HEK293 (cell line): ENCODE measurements around the gene RECK.

Experiments used
- CTCF ChIA-PET: fragments of 350-600 bp; formaldehyde crosslinking; extraction: SDS; loops from one replicate; lab custom pipeline; 2021; ENCODE audit warnings: antibody characterized with exemption; lab: Yijun Ruan, JAX
- POLR2A ChIA-PET: fragments of 300-600 bp; formaldehyde crosslinking; extraction: SDS; loops from one replicate; lab custom pipeline; 2020; ENCODE audit warnings: antibody characterized with exemption, inconsistent platforms; lab: Yijun Ruan, JAX
- H3K27ac ChIP-seq: fragments of 200-500 bp; sonication (Bioruptor generic); 2 replicates; pipeline ENCODE4 v1.5.1; 2014; ENCODE audit warnings: low read depth, low read length, control low read depth, inconsistent platforms; ENCODE audit errors: extremely low read depth
- H3K36me3 ChIP-seq, 2 experiments: fragments of 200-500 bp in 1 of 2; sonication (Bioruptor generic) in 1 of 2; 1 replicate in 1 of 2; 2 replicates in 1 of 2; pipeline ENCODE4 v1.5.1; 2014 to 2017; ENCODE audit warnings: inconsistent platforms in 2 of 2, low read length in 2 of 2; ENCODE audit not compliant: control insufficient read depth in 2 of 2, insufficient read depth in 1 of 2
- H3K4me1 ChIP-seq: fragments of 200-500 bp; sonication (Bioruptor generic); 2 replicates; pipeline ENCODE4 v1.5.1; 2014; ENCODE audit warnings: mild to moderate bottlenecking, low read length, inconsistent platforms; ENCODE audit not compliant: control insufficient read depth, insufficient read depth
- H3K4me3 ChIP-seq: 2 replicates; pipeline ENCODE4 v1.5.1; 2011; ENCODE audit warnings: low read depth, mild to moderate bottlenecking, control low read depth, low read length, moderate library complexity
- H3K9me3 ChIP-seq: fragments of 200-500 bp; sonication (Bioruptor generic); 2 replicates; pipeline ENCODE4 v1.5.1; 2014; ENCODE audit warnings: low read depth, low read length, inconsistent platforms; ENCODE audit not compliant: control insufficient read depth, insufficient read depth
- GLI4 ChIP-seq: fragments of 450-650 bp; formaldehyde crosslinking; IDR thresholded peaks from 2 replicates; pipeline ENCODE4 v1.5.1; 2016; ENCODE audit warnings: missing biosample characterization, missing genetic modification characterization
- KLF16 ChIP-seq: fragments of 450-650 bp; formaldehyde crosslinking; IDR thresholded peaks from 2 replicates; pipeline ENCODE4 v1.5.1; 2017; ENCODE audit warnings: missing biosample characterization, missing genetic modification characterization
- MZF1 ChIP-seq: fragments of 450-650 bp; formaldehyde crosslinking; IDR thresholded peaks from 2 replicates; pipeline ENCODE4 v1.5.1; 2017; ENCODE audit warnings: missing biosample characterization, missing genetic modification characterization, borderline replicate concordance
- TSHZ1 ChIP-seq: fragments of 450-650 bp; formaldehyde crosslinking; IDR thresholded peaks from 2 replicates; pipeline ENCODE4 v1.5.1; 2016; ENCODE audit warnings: missing biosample characterization, missing genetic modification characterization, borderline replicate concordance
- ZBTB17 ChIP-seq: fragments of 450-650 bp; formaldehyde crosslinking; IDR thresholded peaks from 2 replicates; pipeline ENCODE4 v1.5.1; 2016; ENCODE audit warnings: missing biosample characterization, missing genetic modification characterization
- ZNF16 ChIP-seq: fragments of 450-650 bp; formaldehyde crosslinking; IDR thresholded peaks from 2 replicates; pipeline ENCODE4 v1.5.1; 2016; ENCODE audit warnings: low read depth, missing biosample characterization, missing genetic modification characterization
- ZNF169 ChIP-seq: fragments of 450-650 bp; formaldehyde crosslinking; IDR thresholded peaks from 2 replicates; pipeline ENCODE4 v1.5.1; 2016; ENCODE audit warnings: missing biosample characterization, missing genetic modification characterization
- ZNF175 ChIP-seq: fragments of 450-650 bp; formaldehyde crosslinking; IDR thresholded peaks from 2 replicates; pipeline ENCODE4 v1.5.1; 2016; ENCODE audit warnings: missing biosample characterization, missing genetic modification characterization
- ZNF26 ChIP-seq: fragments of 450-650 bp; formaldehyde crosslinking; IDR thresholded peaks from 2 replicates; pipeline ENCODE4 v1.5.1; 2016; ENCODE audit warnings: missing biosample characterization, missing genetic modification characterization
- ZNF266 ChIP-seq: fragments of 450-650 bp; formaldehyde crosslinking; IDR thresholded peaks from 2 replicates; pipeline ENCODE4 v1.5.1; 2016; ENCODE audit warnings: missing biosample characterization, missing genetic modification characterization, low read depth
- ZNF324 ChIP-seq: fragments of 450-650 bp; formaldehyde crosslinking; IDR thresholded peaks from 2 replicates; pipeline ENCODE4 v1.5.1; 2016; ENCODE audit warnings: missing biosample characterization, missing genetic modification characterization
- ZNF398 ChIP-seq: fragments of 450-650 bp; formaldehyde crosslinking; IDR thresholded peaks from 2 replicates; pipeline ENCODE4 v1.5.1; 2017; ENCODE audit warnings: missing biosample characterization, missing genetic modification characterization
- ZNF501 ChIP-seq: fragments of 450-650 bp; formaldehyde crosslinking; IDR thresholded peaks from 2 replicates; pipeline ENCODE4 v1.5.1; 2016; ENCODE audit warnings: missing biosample characterization, missing genetic modification characterization
- ZNF521 ChIP-seq: fragments of 450-650 bp; formaldehyde crosslinking; IDR thresholded peaks from 2 replicates; pipeline ENCODE4 v1.5.1; 2017; ENCODE audit warnings: missing biosample characterization, mild to moderate bottlenecking, missing genetic modification characterization
- ZNF530 ChIP-seq: fragments of 450-650 bp; formaldehyde crosslinking; IDR thresholded peaks from 2 replicates; pipeline ENCODE4 v1.5.1; 2016; ENCODE audit warnings: low read depth, missing biosample characterization, missing genetic modification characterization
- ZNF548 ChIP-seq: fragments of 450-650 bp; formaldehyde crosslinking; IDR thresholded peaks from 2 replicates; pipeline ENCODE4 v1.5.1; 2016; ENCODE audit warnings: missing biosample characterization, missing genetic modification characterization
- ZNF654 ChIP-seq: fragments of 450-650 bp; formaldehyde crosslinking; IDR thresholded peaks from 2 replicates; pipeline ENCODE4 v1.5.1; 2016; ENCODE audit warnings: low read depth, missing biosample characterization, missing genetic modification characterization
- ZNF664 ChIP-seq: fragments of 450-650 bp; formaldehyde crosslinking; IDR thresholded peaks from 2 replicates; pipeline ENCODE4 v1.5.1; 2016; ENCODE audit warnings: missing biosample characterization, missing genetic modification characterization
- ZNF701 ChIP-seq: fragments of 450-650 bp; formaldehyde crosslinking; IDR thresholded peaks from 2 replicates; pipeline ENCODE4 v1.5.1; 2016; ENCODE audit warnings: missing biosample characterization, missing genetic modification characterization
- TF ChIP-seq, protein P1 (sequence below): fragments of 450-650 bp; formaldehyde crosslinking; conservative IDR thresholded peaks from 2 replicates; pipeline ENCODE4 v1.5.1; 2016; ENCODE audit warnings: low read depth, missing biosample characterization, missing genetic modification characterization
- TF ChIP-seq, protein P2 (sequence below): fragments of 450-650 bp; formaldehyde crosslinking; IDR thresholded peaks from 2 replicates; pipeline ENCODE4 v1.5.1; 2016; ENCODE audit warnings: missing biosample characterization, missing genetic modification characterization, low read depth
- TF ChIP-seq, protein P3 (sequence below): fragments of 450-650 bp; formaldehyde crosslinking; IDR thresholded peaks from 2 replicates; pipeline ENCODE4 v1.5.1; 2016; ENCODE audit warnings: missing biosample characterization, missing genetic modification characterization

Gene RECK

DNA sequence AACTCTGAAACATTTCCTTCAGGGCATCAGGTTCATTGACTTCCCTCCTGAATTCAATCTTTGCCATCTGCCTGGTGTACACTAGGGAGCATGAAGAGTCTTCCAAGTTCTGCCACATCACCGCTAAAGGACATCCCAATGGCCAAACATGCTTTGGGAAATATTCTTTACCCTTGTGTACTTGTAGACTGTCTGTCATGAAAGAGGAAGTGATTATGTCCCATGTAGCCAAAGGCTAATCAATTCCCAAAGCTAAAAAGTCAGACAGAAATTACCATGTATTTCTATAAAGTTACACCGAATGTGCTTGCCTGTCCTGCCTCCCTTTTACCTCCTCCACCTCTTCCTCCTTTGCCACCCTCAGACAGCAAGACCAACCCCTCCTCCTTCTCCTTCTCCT is 28.9 kb upstream of the RECK start (continued):
- TF ChIP-seq, protein P1, sequence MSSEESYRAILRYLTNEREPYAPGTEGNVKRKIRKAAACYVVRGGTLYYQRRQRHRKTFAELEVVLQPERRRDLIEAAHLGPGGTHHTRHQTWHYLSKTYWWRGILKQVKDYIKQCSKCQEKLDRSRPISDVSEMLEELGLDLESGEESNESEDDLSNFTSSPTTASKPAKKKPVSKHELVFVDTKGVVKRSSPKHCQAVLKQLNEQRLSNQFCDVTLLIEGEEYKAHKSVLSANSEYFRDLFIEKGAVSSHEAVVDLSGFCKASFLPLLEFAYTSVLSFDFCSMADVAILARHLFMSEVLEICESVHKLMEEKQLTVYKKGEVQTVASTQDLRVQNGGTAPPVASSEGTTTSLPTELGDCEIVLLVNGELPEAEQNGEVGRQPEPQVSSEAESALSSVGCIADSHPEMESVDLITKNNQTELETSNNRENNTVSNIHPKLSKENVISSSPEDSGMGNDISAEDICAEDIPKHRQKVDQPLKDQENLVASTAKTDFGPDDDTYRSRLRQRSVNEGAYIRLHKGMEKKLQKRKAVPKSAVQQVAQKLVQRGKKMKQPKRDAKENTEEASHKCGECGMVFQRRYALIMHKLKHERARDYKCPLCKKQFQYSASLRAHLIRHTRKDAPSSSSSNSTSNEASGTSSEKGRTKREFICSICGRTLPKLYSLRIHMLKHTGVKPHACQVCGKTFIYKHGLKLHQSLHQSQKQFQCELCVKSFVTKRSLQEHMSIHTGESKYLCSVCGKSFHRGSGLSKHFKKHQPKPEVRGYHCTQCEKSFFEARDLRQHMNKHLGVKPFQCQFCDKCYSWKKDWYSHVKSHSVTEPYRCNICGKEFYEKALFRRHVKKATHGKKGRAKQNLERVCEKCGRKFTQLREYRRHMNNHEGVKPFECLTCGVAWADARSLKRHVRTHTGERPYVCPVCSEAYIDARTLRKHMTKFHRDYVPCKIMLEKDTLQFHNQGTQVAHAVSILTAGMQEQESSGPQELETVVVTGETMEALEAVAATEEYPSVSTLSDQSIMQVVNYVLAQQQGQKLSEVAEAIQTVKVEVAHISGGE = no peak
- TF ChIP-seq KLF16 (tag by site-specific recombination) (no peak), ZNF398 (tag by site-specific recombination) (no peak), ZNF175 (tag by site-specific recombination) (no peak), ZNF664 (tag by site-specific recombination) (no peak)

DNA sequence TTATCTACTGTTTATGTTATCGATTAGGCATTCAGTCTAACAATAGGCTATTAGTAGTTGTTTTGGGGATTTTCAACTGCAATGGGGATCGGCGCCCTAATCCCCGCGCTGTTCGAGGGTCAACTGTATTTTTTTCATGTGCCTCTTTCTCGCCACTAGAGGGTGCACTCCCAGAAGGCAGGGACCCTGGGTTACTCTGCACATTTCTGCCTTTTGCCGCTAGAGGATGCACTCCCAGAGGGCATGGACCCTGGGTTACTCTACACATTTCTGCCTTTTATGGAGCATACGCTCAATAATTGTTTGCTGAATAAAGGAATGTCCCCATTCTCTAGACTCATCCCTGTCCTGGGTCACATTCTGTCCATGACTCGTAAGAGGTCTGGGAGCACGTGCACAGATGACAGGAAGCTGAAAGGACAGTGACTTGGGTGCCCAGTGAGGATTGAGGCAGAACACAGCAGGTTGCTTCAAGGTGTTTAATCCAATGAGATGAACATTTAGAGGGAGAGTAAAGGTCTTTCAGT is 27.9 kb upstream of the RECK start:
- Histone ChIP-seq H3K4me1 (no peaks in the 10 kb centered on the region), H3K9me3 (no peaks in the 10 kb centered on the region), H3K27ac (no peak overlapping the region), H3K36me3 (no peaks in the 10 kb centered on the region), H3K4me3 (no peak overlapping the region)
- POLR2A ChIA-PET = no interaction called here
- TF ChIP-seq ZNF530 (no peak), ZNF548 (tag by site-specific recombination) (no peak), MZF1 (tag by site-specific recombination) (peak; percentile 99), ZNF266 (no peak), ZNF521 (no peak), ZNF324 (no peak), ZNF654 (tag by site-specific recombination) (peak; percentile 44), ZNF26 (tag by site-specific recombination) (no peak), ZNF169 (tag by site-specific recombination) (no peak), ZBTB17 (tag by site-specific recombination) (0 out of 2 replicates have a peak, but pooled peaks have one; percentile 24), GLI4 (tag by site-specific recombination) (no peak), ZNF16 (no peak), TSHZ1 (tag by site-specific recombination) (no peak), ZNF701 (tag by site-specific recombination) (no peak), ZNF501 (tag by site-specific recombination) (no peak)
- TF ChIP-seq, protein P2, sequence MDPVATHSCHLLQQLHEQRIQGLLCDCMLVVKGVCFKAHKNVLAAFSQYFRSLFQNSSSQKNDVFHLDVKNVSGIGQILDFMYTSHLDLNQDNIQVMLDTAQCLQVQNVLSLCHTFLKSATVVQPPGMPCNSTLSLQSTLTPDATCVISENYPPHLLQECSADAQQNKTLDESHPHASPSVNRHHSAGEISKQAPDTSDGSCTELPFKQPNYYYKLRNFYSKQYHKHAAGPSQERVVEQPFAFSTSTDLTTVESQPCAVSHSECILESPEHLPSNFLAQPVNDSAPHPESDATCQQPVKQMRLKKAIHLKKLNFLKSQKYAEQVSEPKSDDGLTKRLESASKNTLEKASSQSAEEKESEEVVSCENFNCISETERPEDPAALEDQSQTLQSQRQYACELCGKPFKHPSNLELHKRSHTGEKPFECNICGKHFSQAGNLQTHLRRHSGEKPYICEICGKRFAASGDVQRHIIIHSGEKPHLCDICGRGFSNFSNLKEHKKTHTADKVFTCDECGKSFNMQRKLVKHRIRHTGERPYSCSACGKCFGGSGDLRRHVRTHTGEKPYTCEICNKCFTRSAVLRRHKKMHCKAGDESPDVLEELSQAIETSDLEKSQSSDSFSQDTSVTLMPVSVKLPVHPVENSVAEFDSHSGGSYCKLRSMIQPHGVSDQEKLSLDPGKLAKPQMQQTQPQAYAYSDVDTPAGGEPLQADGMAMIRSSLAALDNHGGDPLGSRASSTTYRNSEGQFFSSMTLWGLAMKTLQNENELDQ (tag by site-specific recombination) = no peak
- TF ChIP-seq, protein P3, sequence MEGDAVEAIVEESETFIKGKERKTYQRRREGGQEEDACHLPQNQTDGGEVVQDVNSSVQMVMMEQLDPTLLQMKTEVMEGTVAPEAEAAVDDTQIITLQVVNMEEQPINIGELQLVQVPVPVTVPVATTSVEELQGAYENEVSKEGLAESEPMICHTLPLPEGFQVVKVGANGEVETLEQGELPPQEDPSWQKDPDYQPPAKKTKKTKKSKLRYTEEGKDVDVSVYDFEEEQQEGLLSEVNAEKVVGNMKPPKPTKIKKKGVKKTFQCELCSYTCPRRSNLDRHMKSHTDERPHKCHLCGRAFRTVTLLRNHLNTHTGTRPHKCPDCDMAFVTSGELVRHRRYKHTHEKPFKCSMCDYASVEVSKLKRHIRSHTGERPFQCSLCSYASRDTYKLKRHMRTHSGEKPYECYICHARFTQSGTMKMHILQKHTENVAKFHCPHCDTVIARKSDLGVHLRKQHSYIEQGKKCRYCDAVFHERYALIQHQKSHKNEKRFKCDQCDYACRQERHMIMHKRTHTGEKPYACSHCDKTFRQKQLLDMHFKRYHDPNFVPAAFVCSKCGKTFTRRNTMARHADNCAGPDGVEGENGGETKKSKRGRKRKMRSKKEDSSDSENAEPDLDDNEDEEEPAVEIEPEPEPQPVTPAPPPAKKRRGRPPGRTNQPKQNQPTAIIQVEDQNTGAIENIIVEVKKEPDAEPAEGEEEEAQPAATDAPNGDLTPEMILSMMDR = 0 out of 2 replicates have a peak, but pooled peaks have one; percentile 16
- CTCF ChIA-PET = interaction anchor here (0.6 to 5.6 kb wide), 47 partner anchors 8 to 714 kb away, joined by 3 to 104 read pairs (median 4); partner anchors contain the start of genes CCIN and RECK
